Neural progenitor cell (in vitro differentiated cells): ENCODE measurements around the gene RAB40AL.

Experiments
- EZH2 ChIP-seq: fragments of 200-600 bp; sonication (generic); IDR thresholded peaks from 2 replicates; pipeline ENCODE4 v1.6.1; 2017; ENCODE audit warnings: antibody characterized with exemption, mild to moderate bottlenecking, moderate library complexity
- EZH2phosphoT487 ChIP-seq: fragments of 200-600 bp; sonication (generic); IDR thresholded peaks from 2 replicates; pipeline ENCODE4 v1.6.1; 2017; ENCODE audit warnings: antibody characterized with exemption
- TF ChIP-seq, protein P1 (sequence below): fragments of 200-600 bp; sonication (generic); IDR thresholded peaks from 2 replicates; pipeline ENCODE4 v1.5.1; 2017; ENCODE audit warnings: antibody characterized with exemption, mild to moderate bottlenecking

GRCh38 chrX:102975016-102975415 is 37.9 kb downstream of the RAB40AL start:
- TF ChIP-seq, protein P1, sequence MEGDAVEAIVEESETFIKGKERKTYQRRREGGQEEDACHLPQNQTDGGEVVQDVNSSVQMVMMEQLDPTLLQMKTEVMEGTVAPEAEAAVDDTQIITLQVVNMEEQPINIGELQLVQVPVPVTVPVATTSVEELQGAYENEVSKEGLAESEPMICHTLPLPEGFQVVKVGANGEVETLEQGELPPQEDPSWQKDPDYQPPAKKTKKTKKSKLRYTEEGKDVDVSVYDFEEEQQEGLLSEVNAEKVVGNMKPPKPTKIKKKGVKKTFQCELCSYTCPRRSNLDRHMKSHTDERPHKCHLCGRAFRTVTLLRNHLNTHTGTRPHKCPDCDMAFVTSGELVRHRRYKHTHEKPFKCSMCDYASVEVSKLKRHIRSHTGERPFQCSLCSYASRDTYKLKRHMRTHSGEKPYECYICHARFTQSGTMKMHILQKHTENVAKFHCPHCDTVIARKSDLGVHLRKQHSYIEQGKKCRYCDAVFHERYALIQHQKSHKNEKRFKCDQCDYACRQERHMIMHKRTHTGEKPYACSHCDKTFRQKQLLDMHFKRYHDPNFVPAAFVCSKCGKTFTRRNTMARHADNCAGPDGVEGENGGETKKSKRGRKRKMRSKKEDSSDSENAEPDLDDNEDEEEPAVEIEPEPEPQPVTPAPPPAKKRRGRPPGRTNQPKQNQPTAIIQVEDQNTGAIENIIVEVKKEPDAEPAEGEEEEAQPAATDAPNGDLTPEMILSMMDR, result no peak
- TF ChIP-seq EZH2phosphoT487, result no peak
- no peak for TF ChIP-seq EZH2
